Activated effector memory CD4-positive, alpha-beta T cell treated with Interleukin-2 at 50 U/mL for 16 hours (primary cell): Measurements from ENCODE around the gene NEK6.

Experiments
- DNase-seq: peaks from one replicate; pipeline ENCODE4 v3.0.0-alpha.2; 2020

Gene NEK6

DNA sequence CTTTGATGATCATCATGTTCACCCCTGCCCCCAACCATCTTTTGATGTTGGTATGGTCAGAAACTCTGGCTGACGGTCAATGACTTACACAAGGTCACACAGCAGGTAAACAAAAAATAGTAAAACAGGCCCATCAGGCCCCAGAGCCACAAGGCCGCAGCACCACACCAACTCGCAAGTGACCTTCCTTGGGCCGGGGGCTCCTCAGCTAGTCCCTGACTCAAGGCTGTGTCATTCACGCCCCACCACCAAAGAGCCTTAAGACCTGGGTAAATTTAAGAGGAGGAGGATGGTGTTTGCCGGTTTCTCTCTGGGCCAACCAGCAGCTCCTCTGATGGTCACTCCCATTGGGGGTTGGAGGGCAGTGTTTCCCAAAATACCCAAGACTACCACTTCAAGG, 101.7 kb downstream of the NEK6 start:
- DNase-seq, result no peak

DNA sequence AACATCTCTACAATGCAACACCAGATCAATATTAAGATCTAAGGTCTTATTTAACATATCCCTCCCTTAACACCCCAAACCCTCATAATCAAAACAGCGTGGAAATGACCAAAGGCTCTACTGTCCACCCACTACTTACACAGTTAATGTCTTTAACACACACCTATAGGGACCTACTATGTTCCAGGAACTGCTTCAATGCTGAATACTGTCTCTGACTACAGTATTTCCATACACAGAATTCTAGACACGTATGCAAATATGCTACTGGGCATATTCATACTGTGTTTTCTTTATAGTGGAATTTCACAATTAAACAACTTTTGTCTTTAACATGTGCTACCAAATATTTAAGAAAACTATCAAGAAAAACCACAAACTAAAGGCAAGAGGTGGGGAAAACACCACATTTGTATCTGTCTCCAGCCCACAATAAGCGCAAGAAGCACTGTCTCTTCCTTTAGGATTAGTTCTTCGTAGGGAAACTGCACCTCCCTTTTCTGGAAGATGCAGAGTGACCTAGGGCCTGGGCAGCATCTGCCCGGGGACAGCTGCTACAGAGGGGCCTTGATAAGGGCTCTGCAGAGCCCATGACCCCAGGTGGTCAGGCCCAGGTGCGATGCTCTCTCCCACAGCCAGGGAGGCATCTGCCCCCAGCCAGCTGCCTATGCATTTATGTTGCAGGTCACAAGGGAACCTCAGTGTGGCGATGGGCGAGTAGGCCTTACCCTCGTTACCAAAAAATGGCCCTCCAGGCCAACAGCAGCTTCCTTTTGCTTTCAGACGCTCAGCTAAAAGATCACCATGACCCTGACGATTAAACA, 102.3 kb downstream of the NEK6 start:
- no peak for DNase-seq

DNA sequence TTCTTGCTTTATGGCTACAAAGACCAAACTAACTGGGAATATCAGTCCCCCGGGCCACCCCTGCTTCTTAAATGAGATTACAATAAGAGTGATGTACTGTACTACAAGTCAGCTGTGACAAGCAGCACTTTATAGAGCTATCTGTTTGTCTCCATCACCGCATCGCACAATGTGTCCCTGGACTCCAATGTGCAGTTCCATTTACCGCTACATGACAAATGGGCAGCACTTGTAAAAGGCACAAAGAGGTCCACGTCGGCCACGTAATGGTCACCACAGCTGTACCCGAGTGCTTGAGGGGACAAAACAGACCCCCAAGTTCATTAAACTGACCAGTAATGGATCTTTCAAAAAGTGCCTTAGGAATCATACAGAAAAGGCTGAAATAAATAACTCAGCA, 103.4 kb downstream of the NEK6 start:
- DNase-seq, result no peak

DNA sequence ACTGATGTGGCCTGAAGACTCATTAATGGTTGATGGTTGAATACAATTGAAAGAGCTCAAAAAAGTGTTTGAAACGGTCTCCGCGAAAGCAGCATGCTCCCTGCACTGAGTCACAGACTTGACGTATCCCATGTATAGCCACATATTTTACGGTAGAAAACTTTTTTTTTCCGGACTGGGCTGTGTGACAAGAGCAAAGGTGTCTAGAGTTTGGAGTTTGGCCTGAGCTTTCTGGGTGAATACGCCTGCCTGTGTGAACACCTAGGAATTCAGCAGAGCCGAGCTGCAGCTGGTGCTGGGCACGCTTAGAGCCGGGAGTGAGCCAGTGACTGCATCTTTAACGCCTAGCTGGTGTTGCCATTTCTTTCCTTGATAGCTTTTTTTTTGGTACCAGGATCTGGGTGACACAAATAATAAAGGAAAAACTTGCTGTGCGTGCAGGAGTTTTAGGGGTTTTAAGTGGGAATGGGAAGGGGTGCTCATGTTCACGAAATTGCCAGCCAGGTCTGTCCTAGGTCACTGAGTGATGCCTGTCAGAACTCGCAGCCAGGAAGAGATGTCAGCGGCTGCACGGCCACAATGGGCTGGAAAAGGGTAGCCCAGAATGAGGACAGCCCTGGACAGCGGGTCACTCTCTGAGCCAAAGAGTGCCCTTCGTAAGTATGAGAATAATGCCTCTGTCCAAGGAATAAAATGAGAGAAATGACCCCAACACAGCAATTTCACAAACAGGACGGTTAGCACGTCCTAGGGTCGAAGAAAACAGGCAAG, 105.8 kb downstream of the NEK6 start:
- DNase-seq, result no peak

DNA sequence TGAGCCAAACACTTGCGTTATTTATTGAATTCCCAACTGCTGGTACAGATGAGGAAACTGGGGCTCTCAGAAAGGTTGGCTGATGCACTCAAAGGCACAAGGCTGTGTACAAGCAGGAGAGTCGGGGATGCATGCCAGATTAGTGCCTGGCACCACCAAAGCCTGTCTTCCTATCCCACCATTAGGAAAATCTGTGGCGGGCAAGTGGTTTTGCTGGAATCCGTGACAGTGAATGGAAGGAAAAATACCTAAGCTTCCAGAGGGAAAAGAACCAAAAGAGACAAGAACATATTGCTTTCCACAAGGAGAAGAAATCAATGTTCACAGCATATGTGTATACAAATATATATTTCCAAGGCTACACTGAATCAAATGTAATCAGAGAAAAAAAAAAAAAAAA, 106.4 kb downstream of the NEK6 start:
- DNase-seq, result no peak

DNA sequence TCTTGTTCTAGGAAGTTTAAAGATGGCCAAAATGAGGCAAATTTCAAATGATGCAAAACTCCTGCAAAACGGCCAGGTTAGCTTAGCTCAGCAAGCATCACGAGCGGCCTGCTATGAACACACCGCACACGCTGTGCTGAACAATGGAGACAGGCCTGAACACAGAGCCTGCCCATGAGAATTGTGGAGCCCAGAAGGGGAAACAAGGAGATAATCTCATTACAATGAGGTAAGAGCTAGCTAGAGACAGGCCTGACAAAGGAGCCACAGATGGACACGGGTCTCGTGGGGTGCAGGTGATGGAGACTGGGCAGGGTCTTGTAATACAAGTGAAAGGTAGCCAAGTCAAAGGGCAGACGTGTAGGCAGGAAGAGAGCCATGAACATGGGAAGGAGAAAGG, 107.3 kb downstream of the NEK6 start:
- no peak for DNase-seq

DNA sequence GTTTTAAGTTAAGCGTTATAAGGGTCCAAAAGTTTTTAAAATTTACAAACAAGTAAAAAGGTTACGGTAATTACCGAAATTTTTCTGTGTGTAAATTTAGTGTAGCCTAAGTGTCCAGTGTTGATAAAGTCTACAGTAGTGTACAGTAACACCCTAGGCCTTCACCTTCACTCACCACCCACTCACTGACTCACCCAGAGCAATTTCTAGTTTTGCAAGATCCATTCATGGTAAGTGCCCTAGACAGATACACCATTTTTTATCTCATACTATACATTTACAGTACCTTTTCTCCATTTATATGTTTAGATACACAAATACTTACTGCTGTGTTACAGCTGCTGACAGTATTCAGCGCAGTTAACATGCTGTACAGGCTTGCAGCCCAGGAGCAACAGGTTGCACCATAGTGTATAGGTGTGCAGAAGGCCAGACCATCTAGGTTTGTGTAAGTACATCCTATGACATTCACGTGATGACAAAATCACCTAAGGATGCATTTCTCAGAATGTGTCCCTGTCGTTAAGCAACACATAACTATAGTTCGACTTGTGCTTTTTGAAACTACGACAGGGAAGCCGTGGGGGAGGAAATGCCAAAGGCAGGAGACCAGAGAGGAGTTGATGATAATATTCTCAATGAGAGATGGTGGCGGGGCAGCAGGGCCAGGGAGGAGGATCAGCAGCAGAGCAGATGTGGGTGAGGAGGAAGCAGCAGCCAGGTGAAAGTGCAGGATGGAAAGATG, 108.9 kb downstream of the NEK6 start:
- DNase-seq, result no peak

DNA sequence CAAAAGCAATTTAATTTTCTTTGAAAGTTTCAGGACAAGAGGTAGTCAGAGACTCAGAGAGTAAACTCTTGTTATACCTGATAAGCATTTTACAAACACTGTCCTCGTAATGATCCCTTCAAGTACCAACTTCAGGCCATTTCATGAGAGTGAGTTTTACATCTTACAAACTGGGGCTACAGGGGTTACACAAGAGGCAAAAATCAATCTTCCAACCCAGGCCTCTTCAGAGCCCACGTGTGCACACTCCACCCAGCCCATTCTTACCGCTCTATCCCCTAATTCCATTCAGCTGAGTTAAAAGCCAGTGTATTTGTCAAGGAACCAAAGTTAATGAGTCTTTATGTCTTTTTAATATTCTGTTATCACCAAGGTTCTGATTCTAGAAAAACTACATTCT, 110.9 kb downstream of the NEK6 start:
- no peak for DNase-seq

DNA sequence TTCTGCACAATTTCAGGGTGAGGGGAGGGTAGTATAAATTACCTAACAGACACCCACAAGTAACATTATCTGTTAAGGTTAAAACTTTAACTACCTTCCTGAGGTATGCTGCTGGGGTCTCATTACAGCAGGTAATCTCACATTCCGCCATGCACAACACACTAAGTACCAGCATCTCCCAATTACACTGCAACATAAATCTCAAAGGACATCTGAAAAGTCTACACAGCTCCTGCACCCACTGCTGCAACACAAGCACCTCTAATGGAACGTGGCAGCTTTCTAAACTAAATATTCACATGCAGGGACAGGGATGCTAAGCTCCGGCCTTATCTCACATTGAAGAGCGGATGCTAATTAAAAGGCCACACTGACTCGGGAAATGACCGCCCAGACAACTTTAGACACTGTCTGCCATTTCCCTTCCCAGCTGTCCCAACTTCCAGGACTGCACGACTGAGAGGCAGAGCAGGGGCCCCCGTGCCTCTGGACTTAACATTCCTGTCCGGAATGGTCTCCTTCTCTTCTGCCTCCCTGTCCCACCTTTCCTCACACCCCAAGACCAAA, 111.6 kb downstream of the NEK6 start:
- DNase-seq, result no peak

DNA sequence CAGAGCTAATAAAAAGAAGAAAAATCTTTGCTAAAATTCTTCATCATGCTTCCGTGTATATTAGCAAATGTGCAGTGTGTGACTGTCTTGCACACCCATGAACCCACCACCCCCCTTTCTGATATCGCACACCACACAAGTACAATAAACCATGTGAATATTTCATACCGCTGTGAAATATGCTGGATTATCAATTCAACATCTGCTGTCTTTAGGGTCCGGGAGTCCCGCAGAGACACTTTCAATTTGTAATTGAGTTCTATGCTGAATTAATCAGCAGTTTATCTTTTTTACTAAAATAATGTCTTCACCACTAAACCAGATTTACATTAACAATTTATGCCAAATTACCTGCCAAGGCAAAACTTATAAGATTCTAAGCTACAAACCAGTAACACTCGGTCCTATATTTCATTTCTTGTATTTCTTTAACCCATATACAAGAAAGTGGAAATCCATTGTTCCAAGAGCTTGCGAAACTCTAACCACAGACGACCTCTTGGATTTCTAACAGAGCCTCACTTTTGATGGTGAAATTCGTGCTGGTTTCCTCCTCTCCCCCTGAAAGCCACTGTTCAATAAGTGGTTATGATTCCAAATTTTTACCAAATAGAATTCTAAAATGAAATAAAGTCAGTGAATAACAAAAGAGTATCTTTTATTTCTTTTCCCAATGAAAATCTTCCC, 113.3 kb downstream of the NEK6 start:
- no peak for DNase-seq

DNA sequence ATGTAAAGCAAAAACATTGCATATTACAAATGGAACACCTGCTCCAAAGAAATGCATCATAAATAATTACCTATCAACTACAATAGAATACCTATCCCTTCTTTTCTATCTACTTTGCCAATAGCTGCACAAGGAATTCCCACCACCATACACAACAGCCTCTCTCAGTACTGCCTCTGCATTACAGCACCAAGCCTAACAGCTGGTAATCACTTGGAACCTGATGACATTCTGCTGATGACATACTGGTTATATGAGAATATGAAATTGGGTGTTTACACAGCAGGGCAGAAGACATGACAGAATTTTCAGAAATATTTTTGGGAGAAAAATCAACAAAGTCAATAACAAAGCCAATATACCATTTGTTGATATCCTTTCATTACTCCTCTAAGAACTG, 114.3 kb downstream of the NEK6 start:
- DNase-seq, result no peak

DNA sequence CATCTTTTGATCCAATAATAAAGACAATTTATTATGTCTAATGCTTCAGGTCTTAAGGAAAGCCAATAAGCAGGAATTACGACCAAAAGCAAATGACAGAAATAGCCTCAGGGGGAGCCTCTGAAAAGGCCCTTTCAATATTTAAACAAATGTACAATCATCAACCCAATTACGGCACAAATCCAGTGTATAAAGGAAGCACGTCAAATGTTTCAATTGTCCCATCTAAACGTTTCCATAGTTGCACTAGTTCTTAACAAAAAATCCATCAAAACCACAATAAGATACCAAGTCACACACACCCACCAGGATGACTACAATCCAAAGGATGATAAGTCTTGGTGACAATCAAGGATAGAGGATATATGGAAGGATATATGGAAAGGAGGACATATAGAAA, 115.6 kb downstream of the NEK6 start:
- no peak for DNase-seq

DNA sequence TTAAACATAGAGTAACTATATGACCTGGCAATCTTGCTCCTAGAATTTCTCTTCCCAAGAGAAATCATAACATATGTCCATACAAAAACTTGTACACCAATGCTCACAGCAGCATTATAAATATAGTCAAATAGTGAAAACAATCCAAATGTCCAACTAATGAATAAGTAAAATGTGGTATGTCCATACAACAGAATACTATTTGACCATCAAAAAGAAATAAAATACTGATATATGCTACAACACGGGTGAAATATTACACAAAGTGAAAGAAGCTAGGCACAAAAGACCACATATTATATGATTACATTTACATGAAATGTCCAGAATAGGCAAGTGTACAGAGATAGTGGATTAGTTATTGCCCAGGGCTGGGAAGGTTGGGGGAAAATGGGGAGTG, 116.1 kb downstream of the NEK6 start:
- no peak for DNase-seq

DNA sequence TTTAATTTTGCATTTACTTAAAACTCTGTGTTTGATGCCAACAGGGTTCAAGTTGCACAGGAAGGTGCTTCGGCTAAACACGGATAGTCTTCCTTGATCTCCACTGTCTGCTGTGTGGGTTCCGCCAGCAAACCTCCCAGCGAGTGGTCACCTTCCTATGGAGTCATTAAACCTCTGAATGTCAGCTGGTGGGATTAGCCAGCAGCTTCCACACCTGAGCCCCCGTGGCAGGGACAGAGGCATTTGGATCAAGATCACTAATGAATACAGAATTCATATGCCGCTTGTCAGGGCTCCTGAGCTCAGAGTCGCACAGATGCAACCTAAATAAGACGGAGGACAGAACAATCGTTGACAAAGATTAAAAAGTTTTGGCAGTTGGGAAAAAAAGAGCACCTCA, 118.0 kb downstream of the NEK6 start:
- no peak for DNase-seq

DNA sequence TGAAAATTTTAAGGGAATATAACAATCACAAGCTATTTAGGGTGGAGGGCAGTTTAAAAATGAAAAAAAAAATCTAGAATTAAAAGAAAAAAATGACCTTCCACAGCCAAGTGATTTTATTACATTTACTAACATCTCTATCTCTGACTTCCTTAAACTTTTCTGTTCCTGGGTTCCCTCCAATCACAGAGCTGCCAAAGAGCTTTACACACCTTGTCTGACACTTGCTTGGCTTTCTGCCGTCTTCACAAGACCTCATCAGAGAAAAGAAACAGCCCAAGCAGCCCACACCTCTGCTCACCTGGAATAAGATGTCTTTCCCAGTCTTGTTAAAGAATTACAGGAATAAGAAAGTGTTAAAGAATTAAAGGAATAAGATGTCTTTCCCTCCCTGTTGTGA, 118.6 kb downstream of the NEK6 start:
- DNase-seq, result no peak

DNA sequence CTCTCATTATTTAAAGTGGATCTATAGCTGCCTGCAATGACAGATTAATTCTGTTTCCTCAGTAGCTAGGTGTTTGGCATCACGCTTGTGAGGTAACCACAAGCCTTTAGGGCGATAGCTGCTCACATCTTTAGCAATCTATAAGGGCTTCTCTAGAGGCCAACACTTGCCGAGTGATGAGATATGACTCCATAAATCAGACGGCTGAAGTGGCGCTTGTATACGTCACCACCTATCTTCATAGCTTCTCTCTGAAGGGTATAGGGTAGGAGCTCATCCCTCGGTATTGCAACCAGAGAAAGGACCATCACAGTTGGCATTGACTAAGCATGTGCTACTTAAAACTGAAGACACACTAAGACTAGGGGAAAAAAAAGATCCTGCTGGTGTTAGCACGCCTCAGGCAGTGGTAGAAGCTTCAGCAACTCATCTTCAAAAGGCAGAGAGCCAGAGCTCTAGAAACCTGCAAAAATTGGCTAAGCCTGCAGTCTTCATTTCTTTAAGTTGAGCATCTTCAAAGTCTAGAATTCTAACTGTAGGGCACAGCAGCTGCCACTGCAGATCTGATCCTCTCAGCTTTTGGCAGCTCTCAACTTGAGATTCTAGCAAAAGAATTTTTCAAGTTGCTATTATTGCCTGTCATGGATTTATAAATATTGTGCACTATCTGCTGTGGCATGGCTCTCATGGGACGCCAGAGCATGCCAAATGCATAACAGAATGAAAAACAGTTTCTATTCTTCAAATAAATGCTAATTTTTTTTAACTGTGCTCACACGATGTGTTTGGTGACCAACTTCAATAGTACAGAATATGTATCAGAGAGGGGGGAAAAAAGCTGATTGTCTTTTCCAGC, 120.0 kb downstream of the NEK6 start:
- no peak for DNase-seq

DNA sequence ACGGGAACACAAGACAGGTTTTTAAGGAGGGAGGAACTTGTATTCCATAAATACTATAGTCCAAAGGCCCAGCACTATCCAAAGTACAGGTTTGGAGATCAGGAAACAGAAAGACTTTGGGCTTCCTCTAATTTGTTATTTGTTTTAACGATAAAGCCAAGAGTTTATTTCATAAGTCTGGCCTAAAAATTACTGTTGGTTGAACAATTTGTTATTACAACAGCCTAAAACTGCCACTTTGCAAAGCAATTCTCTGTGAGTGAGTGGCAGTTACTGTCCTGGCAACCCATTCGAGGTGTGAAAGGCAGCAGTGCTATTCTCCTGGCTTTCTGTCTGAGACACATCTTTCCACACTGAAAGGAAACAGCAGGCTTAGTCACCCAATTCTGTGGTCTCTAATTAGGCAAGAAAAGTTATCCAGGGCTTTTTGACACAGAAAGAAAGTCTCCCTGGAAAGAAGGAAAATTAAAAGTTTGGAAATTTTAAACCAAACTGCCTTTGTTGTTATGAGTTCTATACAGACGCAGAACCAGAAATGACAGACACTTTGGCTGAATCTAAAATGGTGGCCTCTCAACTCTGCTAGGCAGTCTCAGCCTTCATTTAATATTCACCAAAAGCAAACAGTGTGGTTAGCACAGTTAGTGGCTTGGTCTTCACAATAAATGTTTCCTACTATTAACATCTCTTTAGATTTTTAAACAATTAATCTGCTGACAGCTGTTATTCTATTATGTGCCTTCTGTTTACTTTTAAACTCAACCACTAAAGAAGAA, 123.6 kb downstream of the NEK6 start:
- DNase-seq, result no peak

DNA sequence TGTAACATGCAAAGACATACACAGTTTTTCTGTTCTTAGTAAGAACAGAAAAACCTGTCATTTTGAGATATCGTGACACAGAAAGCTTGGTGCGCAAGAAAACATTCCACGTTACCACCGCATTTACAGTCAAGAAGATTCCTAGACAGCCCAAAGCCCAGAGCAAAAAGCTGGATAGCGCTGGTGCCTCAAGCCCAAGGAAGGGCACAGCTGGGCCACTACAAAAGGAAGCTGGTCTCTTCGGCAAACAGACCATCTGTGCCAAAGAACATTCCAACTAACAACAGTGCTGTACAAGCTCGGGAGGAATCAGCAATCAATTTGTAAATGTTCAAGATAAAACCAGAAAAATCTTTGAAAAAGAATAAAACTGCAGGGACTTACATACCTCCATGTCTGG, 126.5 kb downstream of the NEK6 start:
- no peak for DNase-seq

DNA sequence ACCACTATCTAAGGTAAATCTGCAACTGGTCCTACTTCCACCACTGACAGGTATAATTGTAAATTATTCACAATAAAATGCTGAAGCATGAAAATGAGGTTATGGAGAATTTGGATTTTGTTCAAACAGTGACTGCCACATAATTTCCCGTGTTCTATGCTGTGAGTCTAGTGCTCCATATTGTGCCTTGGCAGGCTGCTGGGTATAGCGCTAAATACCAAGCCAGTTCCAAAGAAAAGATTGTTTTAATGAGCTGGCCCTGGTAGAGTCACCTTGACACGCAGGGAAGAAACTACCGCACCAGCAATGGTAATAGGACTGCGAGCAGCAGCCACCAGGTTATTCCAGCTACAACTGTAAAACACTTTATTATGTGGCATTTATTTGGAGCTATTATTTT, 127.1 kb downstream of the NEK6 start:
- no peak for DNase-seq

DNA sequence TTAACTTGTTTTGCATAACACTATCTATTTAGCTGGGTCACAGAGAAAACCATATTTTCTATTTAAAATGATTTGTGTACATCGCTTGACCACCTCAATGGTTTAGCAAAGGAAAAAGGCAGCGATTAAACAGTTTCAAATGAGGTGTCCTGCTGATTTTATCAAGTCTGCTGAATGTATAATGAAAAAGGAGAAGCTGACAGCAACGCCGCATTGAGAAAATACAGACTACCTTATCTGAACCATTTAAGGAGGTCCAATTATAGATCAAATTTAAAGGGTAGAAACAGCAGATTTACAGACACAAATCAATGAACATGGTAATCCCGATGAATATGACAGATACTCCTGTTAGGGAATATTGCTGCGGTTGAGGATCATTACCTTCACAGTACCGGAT, 127.9 kb downstream of the NEK6 start:
- no peak for DNase-seq

DNA sequence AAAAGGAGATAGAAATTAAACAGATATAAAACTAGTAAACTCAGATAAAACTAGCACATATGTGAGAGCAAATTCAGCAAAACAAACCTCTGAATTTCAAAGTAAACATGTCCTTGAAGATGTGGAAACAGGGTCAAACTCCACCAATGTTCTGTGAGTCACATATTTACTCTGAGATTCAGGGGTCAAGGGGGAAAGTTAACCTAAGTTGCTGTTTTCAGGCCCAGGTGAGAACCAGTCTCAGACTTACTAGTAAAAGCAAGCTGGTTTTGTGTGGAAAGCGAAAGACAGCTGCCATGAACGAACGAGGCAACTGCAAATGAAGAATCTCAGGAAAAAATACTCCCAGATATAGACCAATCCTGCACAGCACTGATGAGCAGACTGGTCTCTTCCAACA, 128.5 kb downstream of the NEK6 start:
- DNase-seq, result no peak
